Heart left ventricle (tissue), 13 donors: ENCODE data around the gene GABRB1.

ENCODE experiments used
- CTCF ChIP-seq, 12 donors: fragments of 200-600 bp; sonication (generic) in 4 of 12; IDR thresholded peaks; one replicate each; pipeline versions ENCODE4 v1.5.0 to v1.8.0; 2018 to 2022; ENCODE audit warnings: antibody characterized with exemption in 12 of 12, mild to moderate bottlenecking in 5 of 12
- POLR2A ChIP-seq, 2 donors: fragments of 450-650 bp; IDR thresholded peaks; one replicate each; pipeline ENCODE4 v1.6.1; 2017; ENCODE audit warnings: antibody characterized with exemption in 2 of 2, mild to moderate bottlenecking in 2 of 2, moderate library complexity in 2 of 2
- donor health status: ischemic (EF 13 %, LVEDD 7.1; RV severe dilation, severe dysfunction).
- donor health status: DM: no; HTN: yes; CAD: no.
- donor health status: DM: no; HTN: no; CAD: no.
- donor health status: ischemic (EF 25% LVEDD 6.9; RV normal size, moderate dysfunction).
- donor health status: ischemic (EF 25% LVEDD 5.7; RV mildly dilated, moderate dysfunction).
- donor health status: ischemic (EF 35%, LVEDD 5.7; RV mildly dilated, moderate dysfunction).
- donor health status: nonischemic (EF 11% LVEDD 7.7; RV severe dilation, severe dysfunction).
- donor health status: DM: yes; HTN: yes; CAD: no.
- donor health status: PGD.
- donor health status: ischemic (EF 29% LVEDD 5.4; RV normal size, mild dysfunction).
- donor health status: nonischemic (EF 23%, LVEDD 6.1; RV moderate dilation, normal function).

GRCh38 chr4:47251348-47252135, 220.2 kb downstream of the GABRB1 start:
- TF ChIP-seq CTCF (IDR thresholded peaks at IDR 0.05): no peak
- no peak for TF ChIP-seq POLR2A (IDR thresholded peaks at IDR 0.05)
